ENCODE results near the gene AMOTL2.

DNA sequence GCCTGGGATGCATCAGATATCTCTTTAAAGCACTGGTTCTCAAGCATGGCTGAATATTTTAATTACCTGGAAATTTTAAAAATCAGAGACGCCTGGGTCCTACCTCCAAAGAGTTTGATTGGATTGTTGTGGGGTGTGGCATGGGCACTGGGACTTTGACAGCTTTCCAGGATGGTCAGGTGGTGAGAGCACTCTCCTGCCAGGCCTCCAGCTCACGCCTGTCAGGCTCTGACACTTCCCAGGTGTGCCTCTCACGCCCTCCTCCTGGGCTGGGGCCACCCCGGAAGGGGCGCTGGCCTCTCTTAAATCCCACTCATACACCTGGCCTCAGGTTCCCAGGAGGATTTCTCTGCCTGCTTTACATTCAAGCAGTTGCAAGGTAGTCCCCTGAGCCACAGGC is 48.5 kb downstream of the AMOTL2 start:
- TF ChIP-seq, protein P1, sequence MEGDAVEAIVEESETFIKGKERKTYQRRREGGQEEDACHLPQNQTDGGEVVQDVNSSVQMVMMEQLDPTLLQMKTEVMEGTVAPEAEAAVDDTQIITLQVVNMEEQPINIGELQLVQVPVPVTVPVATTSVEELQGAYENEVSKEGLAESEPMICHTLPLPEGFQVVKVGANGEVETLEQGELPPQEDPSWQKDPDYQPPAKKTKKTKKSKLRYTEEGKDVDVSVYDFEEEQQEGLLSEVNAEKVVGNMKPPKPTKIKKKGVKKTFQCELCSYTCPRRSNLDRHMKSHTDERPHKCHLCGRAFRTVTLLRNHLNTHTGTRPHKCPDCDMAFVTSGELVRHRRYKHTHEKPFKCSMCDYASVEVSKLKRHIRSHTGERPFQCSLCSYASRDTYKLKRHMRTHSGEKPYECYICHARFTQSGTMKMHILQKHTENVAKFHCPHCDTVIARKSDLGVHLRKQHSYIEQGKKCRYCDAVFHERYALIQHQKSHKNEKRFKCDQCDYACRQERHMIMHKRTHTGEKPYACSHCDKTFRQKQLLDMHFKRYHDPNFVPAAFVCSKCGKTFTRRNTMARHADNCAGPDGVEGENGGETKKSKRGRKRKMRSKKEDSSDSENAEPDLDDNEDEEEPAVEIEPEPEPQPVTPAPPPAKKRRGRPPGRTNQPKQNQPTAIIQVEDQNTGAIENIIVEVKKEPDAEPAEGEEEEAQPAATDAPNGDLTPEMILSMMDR (IDR thresholded peaks at IDR 0.05; ENCODE audit: insufficient read depth, low read length) = no peak
- TF ChIP-seq POLR2AphosphoS5 (IDR thresholded peaks at IDR 0.05; ENCODE audit: low read depth) (no peak), GABPA (IDR thresholded peaks at IDR 0.05; ENCODE audit: low read depth) (no peak)
- TF ChIP-seq, protein P2, sequence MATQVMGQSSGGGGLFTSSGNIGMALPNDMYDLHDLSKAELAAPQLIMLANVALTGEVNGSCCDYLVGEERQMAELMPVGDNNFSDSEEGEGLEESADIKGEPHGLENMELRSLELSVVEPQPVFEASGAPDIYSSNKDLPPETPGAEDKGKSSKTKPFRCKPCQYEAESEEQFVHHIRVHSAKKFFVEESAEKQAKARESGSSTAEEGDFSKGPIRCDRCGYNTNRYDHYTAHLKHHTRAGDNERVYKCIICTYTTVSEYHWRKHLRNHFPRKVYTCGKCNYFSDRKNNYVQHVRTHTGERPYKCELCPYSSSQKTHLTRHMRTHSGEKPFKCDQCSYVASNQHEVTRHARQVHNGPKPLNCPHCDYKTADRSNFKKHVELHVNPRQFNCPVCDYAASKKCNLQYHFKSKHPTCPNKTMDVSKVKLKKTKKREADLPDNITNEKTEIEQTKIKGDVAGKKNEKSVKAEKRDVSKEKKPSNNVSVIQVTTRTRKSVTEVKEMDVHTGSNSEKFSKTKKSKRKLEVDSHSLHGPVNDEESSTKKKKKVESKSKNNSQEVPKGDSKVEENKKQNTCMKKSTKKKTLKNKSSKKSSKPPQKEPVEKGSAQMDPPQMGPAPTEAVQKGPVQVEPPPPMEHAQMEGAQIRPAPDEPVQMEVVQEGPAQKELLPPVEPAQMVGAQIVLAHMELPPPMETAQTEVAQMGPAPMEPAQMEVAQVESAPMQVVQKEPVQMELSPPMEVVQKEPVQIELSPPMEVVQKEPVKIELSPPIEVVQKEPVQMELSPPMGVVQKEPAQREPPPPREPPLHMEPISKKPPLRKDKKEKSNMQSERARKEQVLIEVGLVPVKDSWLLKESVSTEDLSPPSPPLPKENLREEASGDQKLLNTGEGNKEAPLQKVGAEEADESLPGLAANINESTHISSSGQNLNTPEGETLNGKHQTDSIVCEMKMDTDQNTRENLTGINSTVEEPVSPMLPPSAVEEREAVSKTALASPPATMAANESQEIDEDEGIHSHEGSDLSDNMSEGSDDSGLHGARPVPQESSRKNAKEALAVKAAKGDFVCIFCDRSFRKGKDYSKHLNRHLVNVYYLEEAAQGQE (IDR thresholded peaks at IDR 0.05; ENCODE audit: insufficient replicate concordance, low read depth) = no peak

All from HL-60 (cell line).